ENCODE data around the gene CADPS2. TPM values are rescaled to one million over a fixed set of nuclear protein-coding genes. Genes with fewer than 3 reads are reported as not detected.
A peak's percentile ranks its signal among the peaks of the same experiment; 100 is the strongest.

CADPS2 gene
- total RNA-seq, 1 experiment from 2014 or later: 12.2 TPM

DNA sequence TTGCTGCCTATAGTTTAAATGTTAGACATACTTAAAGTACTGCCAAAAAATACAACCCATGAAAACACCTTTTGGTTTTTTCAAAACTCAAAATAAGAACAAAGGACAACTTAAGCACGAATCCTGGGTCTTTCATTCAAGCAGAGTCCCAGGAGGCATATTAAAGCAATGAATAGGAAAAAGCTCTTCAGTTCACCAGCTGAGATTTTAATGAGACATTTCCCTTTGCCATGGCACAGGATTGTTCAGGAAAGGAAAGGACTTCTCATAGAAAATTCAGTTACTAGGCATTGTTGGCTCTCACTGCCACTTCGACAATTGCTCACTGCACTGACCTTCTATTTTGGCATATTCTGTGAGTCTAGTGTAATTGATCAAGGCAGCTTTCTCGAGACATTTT, 448.3 kb downstream of the CADPS2 start (continued):
- TF ChIP-seq, protein P1, sequence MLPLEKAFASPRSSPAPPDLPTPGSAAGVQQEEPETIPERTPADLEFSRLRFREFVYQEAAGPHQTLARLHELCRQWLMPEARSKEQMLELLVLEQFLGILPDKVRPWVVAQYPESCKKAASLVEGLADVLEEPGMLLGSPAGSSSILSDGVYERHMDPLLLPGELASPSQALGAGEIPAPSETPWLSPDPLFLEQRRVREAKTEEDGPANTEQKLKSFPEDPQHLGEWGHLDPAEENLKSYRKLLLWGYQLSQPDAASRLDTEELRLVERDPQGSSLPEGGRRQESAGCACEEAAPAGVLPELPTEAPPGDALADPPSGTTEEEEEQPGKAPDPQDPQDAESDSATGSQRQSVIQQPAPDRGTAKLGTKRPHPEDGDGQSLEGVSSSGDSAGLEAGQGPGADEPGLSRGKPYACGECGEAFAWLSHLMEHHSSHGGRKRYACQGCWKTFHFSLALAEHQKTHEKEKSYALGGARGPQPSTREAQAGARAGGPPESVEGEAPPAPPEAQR (CRISPR knock-in tag; IDR thresholded peaks at IDR 0.05): no peak
- no peak for TF ChIP-seq USF1 (CRISPR knock-in tag; IDR thresholded peaks at IDR 0.05)
- TF ChIP-seq SMAD3 (CRISPR knock-in tag; IDR thresholded peaks at IDR 0.05; ENCODE audit: borderline replicate concordance): no peak
- TF ChIP-seq MYBL2 (CRISPR knock-in tag; IDR thresholded peaks at IDR 0.05): no peak

DNA sequence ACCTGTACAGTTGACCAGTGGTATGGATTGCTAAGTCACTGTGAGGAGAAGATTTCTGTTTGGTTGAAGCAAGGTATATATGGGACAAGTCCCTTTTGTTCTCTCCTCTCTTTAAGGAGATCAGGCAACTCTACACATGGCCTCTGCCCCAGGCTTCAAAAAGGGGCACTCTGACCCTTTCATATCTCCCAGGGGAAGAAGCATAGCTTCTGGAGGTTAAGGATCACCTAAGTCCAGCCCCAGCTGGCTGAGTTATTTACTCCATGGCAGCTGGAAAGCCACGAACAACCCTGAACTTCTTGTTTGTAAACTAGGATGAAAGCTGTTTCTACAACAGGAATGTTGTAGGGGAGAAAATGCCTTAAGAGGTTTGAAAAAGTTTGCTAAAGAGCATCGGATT, 452.5 kb downstream of the CADPS2 start:
- H3K4me1 Mint-ChIP-seq: peaks cover 74% of the 10 kb centered on the region
- no peaks in the 10 kb centered on the region for H3K27me3 Mint-ChIP-seq (ENCODE audit: low read depth)
- H3K36me3 Mint-ChIP-seq: no peaks in the 10 kb centered on the region
- POLR2A ChIA-PET: no interaction called here
- ATAC-seq: no peak
- H3K4me3 Mint-ChIP-seq: no peak overlapping the region
- DNase-seq (ENCODE audit: low spot score): no peak
- peak overlapping the region; percentile 57 for H3K27ac Mint-ChIP-seq
- no peaks in the 10 kb centered on the region for H3K9me3 Mint-ChIP-seq
- CTCF ChIA-PET: interaction anchor here (0.9 kb wide), 1 partner anchor 15 kb away, joined by 4 read pairs; no protein-coding TSS in a partner anchor
- no peak for TF ChIP-seq SMAD3 (CRISPR knock-in tag; IDR thresholded peaks at IDR 0.05; ENCODE audit: borderline replicate concordance)
- no peak for TF ChIP-seq NFE2L1 (CRISPR knock-in tag; IDR thresholded peaks at IDR 0.05)
- TF ChIP-seq, protein P2, sequence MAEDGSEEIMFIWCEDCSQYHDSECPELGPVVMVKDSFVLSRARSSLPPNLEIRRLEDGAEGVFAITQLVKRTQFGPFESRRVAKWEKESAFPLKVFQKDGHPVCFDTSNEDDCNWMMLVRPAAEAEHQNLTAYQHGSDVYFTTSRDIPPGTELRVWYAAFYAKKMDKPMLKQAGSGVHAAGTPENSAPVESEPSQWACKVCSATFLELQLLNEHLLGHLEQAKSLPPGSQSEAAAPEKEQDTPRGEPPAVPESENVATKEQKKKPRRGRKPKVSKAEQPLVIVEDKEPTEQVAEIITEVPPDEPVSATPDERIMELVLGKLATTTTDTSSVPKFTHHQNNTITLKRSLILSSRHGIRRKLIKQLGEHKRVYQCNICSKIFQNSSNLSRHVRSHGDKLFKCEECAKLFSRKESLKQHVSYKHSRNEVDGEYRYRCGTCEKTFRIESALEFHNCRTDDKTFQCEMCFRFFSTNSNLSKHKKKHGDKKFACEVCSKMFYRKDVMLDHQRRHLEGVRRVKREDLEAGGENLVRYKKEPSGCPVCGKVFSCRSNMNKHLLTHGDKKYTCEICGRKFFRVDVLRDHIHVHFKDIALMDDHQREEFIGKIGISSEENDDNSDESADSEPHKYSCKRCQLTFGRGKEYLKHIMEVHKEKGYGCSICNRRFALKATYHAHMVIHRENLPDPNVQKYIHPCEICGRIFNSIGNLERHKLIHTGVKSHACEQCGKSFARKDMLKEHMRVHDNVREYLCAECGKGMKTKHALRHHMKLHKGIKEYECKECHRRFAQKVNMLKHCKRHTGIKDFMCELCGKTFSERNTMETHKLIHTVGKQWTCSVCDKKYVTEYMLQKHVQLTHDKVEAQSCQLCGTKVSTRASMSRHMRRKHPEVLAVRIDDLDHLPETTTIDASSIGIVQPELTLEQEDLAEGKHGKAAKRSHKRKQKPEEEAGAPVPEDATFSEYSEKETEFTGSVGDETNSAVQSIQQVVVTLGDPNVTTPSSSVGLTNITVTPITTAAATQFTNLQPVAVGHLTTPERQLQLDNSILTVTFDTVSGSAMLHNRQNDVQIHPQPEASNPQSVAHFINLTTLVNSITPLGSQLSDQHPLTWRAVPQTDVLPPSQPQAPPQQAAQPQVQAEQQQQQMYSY (CRISPR knock-in tag; IDR thresholded peaks at IDR 0.05): no peak
- TF ChIP-seq FOXJ3 (CRISPR knock-in tag; IDR thresholded peaks at IDR 0.05; ENCODE audit: borderline replicate concordance): no peak
- TF ChIP-seq, protein P3, sequence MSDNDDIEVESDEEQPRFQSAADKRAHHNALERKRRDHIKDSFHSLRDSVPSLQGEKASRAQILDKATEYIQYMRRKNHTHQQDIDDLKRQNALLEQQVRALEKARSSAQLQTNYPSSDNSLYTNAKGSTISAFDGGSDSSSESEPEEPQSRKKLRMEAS (CRISPR knock-in tag; IDR thresholded peaks at IDR 0.05): no peak
- TF ChIP-seq ZNF263 (CRISPR knock-in tag; IDR thresholded peaks at IDR 0.05; ENCODE audit: low read depth): no peak
- TF ChIP-seq ZNF121 (CRISPR knock-in tag; IDR thresholded peaks at IDR 0.05): no peak
- no peak for TF ChIP-seq TEAD4 (CRISPR knock-in tag; IDR thresholded peaks at IDR 0.05)
- no peak for TF ChIP-seq GRHL2 (CRISPR knock-in tag; IDR thresholded peaks at IDR 0.05; ENCODE audit: insufficient replicate concordance, severe bottlenecking)
- TF ChIP-seq, protein P1 (CRISPR knock-in tag; IDR thresholded peaks at IDR 0.05): no peak
- TF ChIP-seq, protein P4, sequence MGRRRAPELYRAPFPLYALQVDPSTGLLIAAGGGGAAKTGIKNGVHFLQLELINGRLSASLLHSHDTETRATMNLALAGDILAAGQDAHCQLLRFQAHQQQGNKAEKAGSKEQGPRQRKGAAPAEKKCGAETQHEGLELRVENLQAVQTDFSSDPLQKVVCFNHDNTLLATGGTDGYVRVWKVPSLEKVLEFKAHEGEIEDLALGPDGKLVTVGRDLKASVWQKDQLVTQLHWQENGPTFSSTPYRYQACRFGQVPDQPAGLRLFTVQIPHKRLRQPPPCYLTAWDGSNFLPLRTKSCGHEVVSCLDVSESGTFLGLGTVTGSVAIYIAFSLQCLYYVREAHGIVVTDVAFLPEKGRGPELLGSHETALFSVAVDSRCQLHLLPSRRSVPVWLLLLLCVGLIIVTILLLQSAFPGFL (CRISPR knock-in tag; IDR thresholded peaks at IDR 0.05; ENCODE audit: borderline replicate concordance): no peak
- TF ChIP-seq, protein P5, sequence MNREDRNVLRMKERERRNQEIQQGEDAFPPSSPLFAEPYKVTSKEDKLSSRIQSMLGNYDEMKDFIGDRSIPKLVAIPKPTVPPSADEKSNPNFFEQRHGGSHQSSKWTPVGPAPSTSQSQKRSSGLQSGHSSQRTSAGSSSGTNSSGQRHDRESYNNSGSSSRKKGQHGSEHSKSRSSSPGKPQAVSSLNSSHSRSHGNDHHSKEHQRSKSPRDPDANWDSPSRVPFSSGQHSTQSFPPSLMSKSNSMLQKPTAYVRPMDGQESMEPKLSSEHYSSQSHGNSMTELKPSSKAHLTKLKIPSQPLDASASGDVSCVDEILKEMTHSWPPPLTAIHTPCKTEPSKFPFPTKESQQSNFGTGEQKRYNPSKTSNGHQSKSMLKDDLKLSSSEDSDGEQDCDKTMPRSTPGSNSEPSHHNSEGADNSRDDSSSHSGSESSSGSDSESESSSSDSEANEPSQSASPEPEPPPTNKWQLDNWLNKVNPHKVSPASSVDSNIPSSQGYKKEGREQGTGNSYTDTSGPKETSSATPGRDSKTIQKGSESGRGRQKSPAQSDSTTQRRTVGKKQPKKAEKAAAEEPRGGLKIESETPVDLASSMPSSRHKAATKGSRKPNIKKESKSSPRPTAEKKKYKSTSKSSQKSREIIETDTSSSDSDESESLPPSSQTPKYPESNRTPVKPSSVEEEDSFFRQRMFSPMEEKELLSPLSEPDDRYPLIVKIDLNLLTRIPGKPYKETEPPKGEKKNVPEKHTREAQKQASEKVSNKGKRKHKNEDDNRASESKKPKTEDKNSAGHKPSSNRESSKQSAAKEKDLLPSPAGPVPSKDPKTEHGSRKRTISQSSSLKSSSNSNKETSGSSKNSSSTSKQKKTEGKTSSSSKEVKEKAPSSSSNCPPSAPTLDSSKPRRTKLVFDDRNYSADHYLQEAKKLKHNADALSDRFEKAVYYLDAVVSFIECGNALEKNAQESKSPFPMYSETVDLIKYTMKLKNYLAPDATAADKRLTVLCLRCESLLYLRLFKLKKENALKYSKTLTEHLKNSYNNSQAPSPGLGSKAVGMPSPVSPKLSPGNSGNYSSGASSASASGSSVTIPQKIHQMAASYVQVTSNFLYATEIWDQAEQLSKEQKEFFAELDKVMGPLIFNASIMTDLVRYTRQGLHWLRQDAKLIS (CRISPR knock-in tag; IDR thresholded peaks at IDR 0.05; ENCODE audit: borderline replicate concordance): no peak
- TF ChIP-seq PRRX2 (CRISPR knock-in tag; IDR thresholded peaks at IDR 0.05): no peak
- TF ChIP-seq CREM (CRISPR knock-in tag; IDR thresholded peaks at IDR 0.05): no peak
- TF ChIP-seq ZNF416 (CRISPR knock-in tag; IDR thresholded peaks at IDR 0.05): no peak
- TF ChIP-seq CTCF (IDR thresholded peaks at IDR 0.05): no peak
- TF ChIP-seq E2F1 (CRISPR knock-in tag; IDR thresholded peaks at IDR 0.05): no peak
- TF ChIP-seq SP1 (CRISPR knock-in tag; conservative IDR thresholded peaks at IDR 0.05): no peak

Measured in WTC11 (cell line).